GM12873 (cell line): Measurements from ENCODE around the gene PLD2.

Experiments
- CTCF ChIP-seq: IDR thresholded peaks from 2 replicates; pipeline ENCODE4 v1.5.1; 2012; ENCODE audit warnings: low read depth, mild to moderate bottlenecking, moderate library complexity, low read length, control low read depth; ENCODE audit not compliant: insufficient read depth; ENCODE audit errors: missing control alignments

Gene PLD2

DNA sequence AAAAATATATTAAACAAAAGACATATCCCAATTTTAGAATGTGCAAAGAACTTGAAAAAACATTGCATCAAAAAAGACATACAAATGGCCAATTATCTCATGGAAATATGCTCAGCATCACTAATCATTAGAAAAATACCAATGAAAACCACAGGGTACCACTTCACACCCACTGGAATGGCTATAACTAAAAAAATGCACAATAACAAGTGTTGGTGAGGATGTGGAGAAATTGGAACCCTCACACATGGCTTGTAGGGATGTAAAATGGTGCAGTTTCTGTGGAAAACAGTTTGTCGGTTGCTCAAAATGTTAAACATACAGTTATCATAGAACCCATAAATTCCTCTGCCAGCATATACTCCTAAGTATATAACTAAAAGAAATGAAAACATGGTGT, 11.8 kb upstream of the PLD2 start:
- TF ChIP-seq CTCF, result no peak

GRCh38 chr17:4796552-4796920, 10.4 kb upstream of the PLD2 start:
- no peak for TF ChIP-seq CTCF

DNA sequence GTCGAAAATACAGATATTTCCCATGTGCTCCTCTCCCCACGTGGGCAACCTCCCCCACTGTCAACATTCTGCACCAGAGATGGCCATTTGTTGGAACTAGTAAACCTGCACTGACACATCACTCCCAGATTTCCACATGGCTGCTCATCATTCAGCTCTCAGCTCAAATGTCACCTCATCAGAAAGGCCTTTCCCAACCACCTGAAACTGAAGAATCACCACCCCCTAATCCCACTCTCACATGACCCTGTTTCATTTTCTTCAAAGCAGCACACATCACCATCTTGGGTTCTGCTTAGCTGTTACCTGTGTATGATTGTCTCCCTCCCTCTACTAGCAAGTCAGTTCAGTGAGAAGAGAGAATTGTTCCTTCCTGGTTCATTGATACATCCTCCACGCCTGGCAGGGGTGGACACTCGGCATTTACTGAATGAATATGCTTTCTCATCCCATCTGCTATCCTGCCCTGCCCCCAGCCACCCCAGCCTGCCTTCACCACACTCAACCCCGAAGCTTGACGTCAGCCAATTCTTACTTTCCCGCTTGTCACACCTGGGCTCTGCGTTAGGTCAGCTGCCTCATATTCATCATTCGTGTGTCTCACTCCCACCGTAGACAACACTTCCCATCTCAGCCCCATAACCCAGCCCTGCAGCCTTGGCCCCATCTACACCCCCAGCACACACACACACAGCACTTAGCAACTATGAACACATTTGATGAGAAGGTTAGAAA, 6.3 kb upstream of the PLD2 start:
- no peak for TF ChIP-seq CTCF

DNA sequence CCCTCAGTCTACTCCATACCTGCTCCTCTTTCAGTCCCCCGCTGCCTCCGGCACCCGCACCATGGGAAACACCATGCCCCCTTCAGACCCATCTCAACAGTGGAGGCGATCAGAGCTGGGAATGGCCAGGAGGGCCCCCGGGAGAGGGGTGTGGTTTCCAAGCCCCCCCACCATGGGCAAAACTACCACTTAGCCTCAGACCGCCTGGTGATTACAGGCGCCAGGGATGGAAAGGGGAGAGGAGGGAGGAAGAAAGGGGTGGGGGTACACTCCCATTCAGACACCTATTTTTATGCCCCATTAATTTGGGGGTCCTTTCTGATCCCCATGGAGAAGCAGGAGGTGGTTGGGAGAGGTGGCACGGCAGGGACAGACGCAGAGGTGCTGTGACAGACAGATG, 4.7 kb upstream of the PLD2 start, which contains the start of gene C17orf114:
TSS of gene C17orf114 (minus strand) at position 101 of the 400 bp plus-strand sequence.
- TF ChIP-seq CTCF, result no peak

DNA sequence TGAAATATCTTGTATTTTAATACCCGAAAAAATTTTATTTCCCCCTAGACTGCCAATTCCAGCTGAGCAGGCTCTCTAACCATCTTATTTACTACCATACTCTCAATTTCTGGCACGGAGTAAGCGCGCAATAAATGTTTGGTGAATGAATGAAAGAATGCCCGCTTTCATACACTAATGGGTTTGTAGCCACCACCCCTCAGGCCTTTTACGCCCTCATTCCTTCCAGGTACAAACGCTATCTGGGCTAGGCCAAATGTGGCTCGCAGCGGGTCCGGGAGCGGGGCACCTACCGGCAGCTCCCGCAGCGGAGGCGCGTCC, 536 bp upstream of the PLD2 start:
- TF ChIP-seq CTCF, result no peak

- TF ChIP-seq CTCF, result no peak
These were observed 839 bp downstream of the PLD2 start for GRCh38 chr17:4807605-4808377.

DNA sequence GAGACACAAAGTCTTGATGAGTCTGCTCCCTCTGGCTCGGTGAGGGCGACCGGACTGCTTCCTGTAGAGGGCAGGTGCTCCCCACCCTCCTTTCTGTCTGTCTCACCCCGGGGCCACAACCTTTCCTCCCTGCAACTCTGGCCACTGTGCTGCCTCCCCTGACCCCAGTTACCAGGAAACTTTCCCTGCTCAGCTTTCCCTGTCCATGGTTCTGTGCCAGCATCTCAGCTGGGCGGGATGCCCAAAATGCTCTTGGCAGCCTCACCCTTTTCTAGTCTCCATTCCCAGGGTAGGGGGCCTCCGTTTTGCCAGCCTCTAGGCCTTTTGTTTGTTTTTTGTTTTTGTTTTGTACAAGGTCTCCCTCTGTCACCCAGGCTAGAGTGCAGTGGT, 1.4 kb downstream of the PLD2 start:
- no peak for TF ChIP-seq CTCF
